ENCODE results near the gene USP6. TPM values are rescaled to one million over a fixed set of nuclear protein-coding genes. Genes with fewer than 3 reads are reported as not detected.
"Not testable (repeated sequence)": the region's sequence is repeated elsewhere in the genome, so short reads cannot be mapped to it uniquely, and the experiment has no call there.

The USP6 gene
- total RNA-seq, 1 donor from 2014 or later = 4.7 TPM

- Mint-ChIP-seq H3K4me3 (ENCODE audit: unreplicated experiment) (no peak overlapping the region), H3K4me1 (ENCODE audit: low read depth, unreplicated experiment) (no peaks in the 10 kb centered on the region), H3K27ac (ENCODE audit: unreplicated experiment) (no peak overlapping the region), H3K36me3 (ENCODE audit: unreplicated experiment) (no peaks in the 10 kb centered on the region), H3K9me3 (ENCODE audit: unreplicated experiment) (peaks cover under 1% of the 10 kb centered on the region), H3K27me3 (ENCODE audit: unreplicated experiment) (peaks cover 2% of the 10 kb centered on the region)
- TF ChIP-seq, protein P1, sequence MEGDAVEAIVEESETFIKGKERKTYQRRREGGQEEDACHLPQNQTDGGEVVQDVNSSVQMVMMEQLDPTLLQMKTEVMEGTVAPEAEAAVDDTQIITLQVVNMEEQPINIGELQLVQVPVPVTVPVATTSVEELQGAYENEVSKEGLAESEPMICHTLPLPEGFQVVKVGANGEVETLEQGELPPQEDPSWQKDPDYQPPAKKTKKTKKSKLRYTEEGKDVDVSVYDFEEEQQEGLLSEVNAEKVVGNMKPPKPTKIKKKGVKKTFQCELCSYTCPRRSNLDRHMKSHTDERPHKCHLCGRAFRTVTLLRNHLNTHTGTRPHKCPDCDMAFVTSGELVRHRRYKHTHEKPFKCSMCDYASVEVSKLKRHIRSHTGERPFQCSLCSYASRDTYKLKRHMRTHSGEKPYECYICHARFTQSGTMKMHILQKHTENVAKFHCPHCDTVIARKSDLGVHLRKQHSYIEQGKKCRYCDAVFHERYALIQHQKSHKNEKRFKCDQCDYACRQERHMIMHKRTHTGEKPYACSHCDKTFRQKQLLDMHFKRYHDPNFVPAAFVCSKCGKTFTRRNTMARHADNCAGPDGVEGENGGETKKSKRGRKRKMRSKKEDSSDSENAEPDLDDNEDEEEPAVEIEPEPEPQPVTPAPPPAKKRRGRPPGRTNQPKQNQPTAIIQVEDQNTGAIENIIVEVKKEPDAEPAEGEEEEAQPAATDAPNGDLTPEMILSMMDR (IDR thresholded peaks at IDR 0.05; ENCODE audit: partially characterized antibody, unreplicated experiment) = no peak
- DNase-seq = no peak
These were observed 23.0 kb downstream of the USP6 start for GRCh38 chr17:5138616-5139457.

- no peak overlapping the region for H3K4me3 Mint-ChIP-seq (ENCODE audit: unreplicated experiment)
These were observed 23.6 kb downstream of the USP6 start for GRCh38 chr17:5139458-5139732.

DNA sequence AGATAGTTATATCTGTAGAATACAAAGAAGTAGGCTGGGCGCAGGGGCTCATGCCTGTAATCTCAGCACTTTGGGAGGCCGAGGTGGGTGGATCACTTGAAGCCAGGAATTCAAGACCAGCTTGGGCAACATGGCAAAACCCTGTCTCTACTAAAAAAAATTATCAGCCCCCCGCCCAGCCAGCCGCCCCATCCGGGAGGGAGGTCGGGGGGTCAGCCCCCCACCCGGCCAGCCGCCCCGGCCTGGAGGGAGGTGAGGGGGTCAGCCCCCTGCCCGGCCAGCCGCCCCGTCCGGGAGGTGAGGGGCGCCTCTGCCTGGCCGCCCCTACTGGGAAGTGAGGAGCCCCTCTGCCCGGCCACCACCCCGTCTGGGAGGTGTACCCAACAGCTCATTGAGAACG is 27.0 kb downstream of the USP6 start:
- not testable (repeated sequence) for H3K36me3 Mint-ChIP-seq (ENCODE audit: unreplicated experiment); H3K4me1 Mint-ChIP-seq (ENCODE audit: low read depth, unreplicated experiment); DNase-seq; H3K27ac Mint-ChIP-seq (ENCODE audit: unreplicated experiment); H3K27me3 Mint-ChIP-seq (ENCODE audit: unreplicated experiment); H3K9me3 Mint-ChIP-seq (ENCODE audit: unreplicated experiment); H3K4me3 Mint-ChIP-seq (ENCODE audit: unreplicated experiment)

More at GRCh38 chr17:5139458-5139732, 23.6 kb downstream of the USP6 start:
- peaks cover 1% of the 10 kb centered on the region for H3K27me3 Mint-ChIP-seq (ENCODE audit: unreplicated experiment)
- no peak for DNase-seq
- no peaks in the 10 kb centered on the region for H3K4me1 Mint-ChIP-seq (ENCODE audit: low read depth, unreplicated experiment)
- no peaks in the 10 kb centered on the region for H3K36me3 Mint-ChIP-seq (ENCODE audit: unreplicated experiment)
- H3K9me3 Mint-ChIP-seq (ENCODE audit: unreplicated experiment) = no peaks in the 10 kb centered on the region
- no peak overlapping the region for H3K27ac Mint-ChIP-seq (ENCODE audit: unreplicated experiment)
- TF ChIP-seq, protein P1 (IDR thresholded peaks at IDR 0.05; ENCODE audit: partially characterized antibody, unreplicated experiment) = no peak

DNA sequence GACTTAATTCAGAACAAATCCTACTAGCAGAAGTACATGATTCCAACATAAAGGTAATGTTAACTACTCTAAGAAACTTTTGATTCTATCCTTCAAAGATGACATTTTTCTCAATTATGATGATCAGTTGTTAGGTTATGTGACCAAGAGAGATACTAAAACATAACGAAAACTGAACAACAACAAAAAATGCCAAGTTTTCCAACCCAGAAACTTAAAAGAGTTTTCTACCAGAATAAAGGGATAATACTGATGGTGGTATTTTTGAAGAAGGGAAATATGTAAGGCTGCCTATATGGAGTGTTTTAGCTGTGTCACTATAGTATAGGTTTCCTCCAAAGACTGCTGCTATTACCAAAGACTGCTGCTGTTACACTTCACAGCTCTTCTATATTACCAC is 30.3 kb downstream of the USP6 start:
- not testable (repeated sequence) for H3K4me1 Mint-ChIP-seq (ENCODE audit: low read depth, unreplicated experiment); H3K36me3 Mint-ChIP-seq (ENCODE audit: unreplicated experiment); DNase-seq; H3K27ac Mint-ChIP-seq (ENCODE audit: unreplicated experiment); H3K9me3 Mint-ChIP-seq (ENCODE audit: unreplicated experiment); H3K27me3 Mint-ChIP-seq (ENCODE audit: unreplicated experiment); H3K4me3 Mint-ChIP-seq (ENCODE audit: unreplicated experiment)

GRCh38 chr17:5160702-5161101 is 44.9 kb downstream of the USP6 start:
- H3K4me1 Mint-ChIP-seq (ENCODE audit: low read depth, unreplicated experiment); H3K4me3 Mint-ChIP-seq (ENCODE audit: unreplicated experiment); H3K27me3 Mint-ChIP-seq (ENCODE audit: unreplicated experiment); H3K36me3 Mint-ChIP-seq (ENCODE audit: unreplicated experiment); DNase-seq; H3K9me3 Mint-ChIP-seq (ENCODE audit: unreplicated experiment); H3K27ac Mint-ChIP-seq (ENCODE audit: unreplicated experiment): not testable (repeated sequence)

DNA sequence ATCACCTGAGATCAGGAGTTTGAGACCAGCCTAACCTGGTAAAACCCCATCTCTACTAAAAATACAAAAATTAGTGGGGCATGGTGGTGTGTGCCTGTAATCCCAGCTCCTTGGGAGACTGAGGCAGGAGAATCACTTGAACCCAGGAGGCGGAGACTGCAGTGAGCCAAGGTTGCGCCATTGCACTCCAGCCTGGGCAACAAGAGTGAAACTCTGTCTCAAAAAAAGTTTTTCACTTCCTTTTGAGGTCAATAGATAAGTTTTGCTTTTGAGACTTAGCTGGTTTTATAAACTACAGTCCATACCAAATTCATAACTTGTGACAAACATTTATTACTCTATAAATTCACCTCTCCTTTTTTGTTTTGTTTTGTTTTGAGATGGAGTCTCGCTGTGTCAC is 46.0 kb downstream of the USP6 start:
- not testable (repeated sequence) for H3K9me3 Mint-ChIP-seq (ENCODE audit: unreplicated experiment); H3K27me3 Mint-ChIP-seq (ENCODE audit: unreplicated experiment); H3K4me1 Mint-ChIP-seq (ENCODE audit: low read depth, unreplicated experiment); H3K36me3 Mint-ChIP-seq (ENCODE audit: unreplicated experiment); DNase-seq; H3K4me3 Mint-ChIP-seq (ENCODE audit: unreplicated experiment); H3K27ac Mint-ChIP-seq (ENCODE audit: unreplicated experiment)

- H3K36me3 Mint-ChIP-seq (ENCODE audit: unreplicated experiment) = no peaks in the 10 kb centered on the region
- H3K4me3 Mint-ChIP-seq (ENCODE audit: unreplicated experiment) = no peak overlapping the region
- no peaks in the 10 kb centered on the region for H3K27me3 Mint-ChIP-seq (ENCODE audit: unreplicated experiment)
- H3K27ac Mint-ChIP-seq (ENCODE audit: unreplicated experiment) = no peak overlapping the region
- DNase-seq = no peak
- H3K4me1 Mint-ChIP-seq (ENCODE audit: low read depth, unreplicated experiment) = no peaks in the 10 kb centered on the region
- no peaks in the 10 kb centered on the region for H3K9me3 Mint-ChIP-seq (ENCODE audit: unreplicated experiment)
- TF ChIP-seq, protein P1 (IDR thresholded peaks at IDR 0.05; ENCODE audit: partially characterized antibody, unreplicated experiment) = no peak
These were observed 48.6 kb downstream of the USP6 start for GRCh38 chr17:5164436-5164835.

- not testable (repeated sequence) for H3K4me3 Mint-ChIP-seq (ENCODE audit: unreplicated experiment); H3K27me3 Mint-ChIP-seq (ENCODE audit: unreplicated experiment); H3K27ac Mint-ChIP-seq (ENCODE audit: unreplicated experiment); H3K9me3 Mint-ChIP-seq (ENCODE audit: unreplicated experiment); DNase-seq; H3K36me3 Mint-ChIP-seq (ENCODE audit: unreplicated experiment); H3K4me1 Mint-ChIP-seq (ENCODE audit: low read depth, unreplicated experiment)
These were observed 50.1 kb downstream of the USP6 start for GRCh38 chr17:5165791-5166564.

GRCh38 chr17:5175027-5175426 is 59.2 kb downstream of the USP6 start:
- not testable (repeated sequence) for H3K27me3 Mint-ChIP-seq (ENCODE audit: unreplicated experiment); H3K4me1 Mint-ChIP-seq (ENCODE audit: low read depth, unreplicated experiment); DNase-seq; H3K27ac Mint-ChIP-seq (ENCODE audit: unreplicated experiment); H3K4me3 Mint-ChIP-seq (ENCODE audit: unreplicated experiment)
- peaks cover 23% of the 10 kb centered on the region for H3K36me3 Mint-ChIP-seq (ENCODE audit: unreplicated experiment)
- peaks cover 19% of the 10 kb centered on the region for H3K9me3 Mint-ChIP-seq (ENCODE audit: unreplicated experiment)

Measured in glutamatergic neuron (in vitro differentiated cells).